Neural cell (in vitro differentiated cells): ENCODE data around the gene HUS1B. TPM values are rescaled to one million over a fixed set of nuclear protein-coding genes. Genes with fewer than 3 reads are reported as not detected.

Source experiments
- H2AFZ ChIP-seq: fragments of 200-600, 300-800 bp; sonication (generic), shearing (Covaris generic); 2 replicates; pipeline ENCODE4 v1.6.0; 2014; ENCODE audit warnings: low read depth, mild to moderate bottlenecking, antibody characterized with exemption, low read length, moderate library complexity
- H3F3A ChIP-seq: fragments of 200-600 bp; shearing (Covaris generic); 2 replicates; pipeline ENCODE4 v1.6.1; 2016; ENCODE audit warnings: mild to moderate bottlenecking, moderate library complexity, mixed read lengths, antibody characterized with exemption, low read length; ENCODE audit not compliant: insufficient read depth, poor library complexity, severe bottlenecking
- H3K27ac ChIP-seq: fragments of 200-600, 300-800 bp; sonication (generic), shearing (Covaris generic); 2 replicates; pipeline ENCODE4 v1.5.1; 2014; ENCODE audit warnings: mild to moderate bottlenecking, low read length, moderate library complexity
- H3K27me3 ChIP-seq: fragments of 300-800, 200-600 bp; sonication (generic), shearing (Covaris generic); 2 replicates; pipeline ENCODE4 v1.6.0; 2014; ENCODE audit warnings: mild to moderate bottlenecking, low read depth, low read length, moderate library complexity; ENCODE audit not compliant: insufficient read depth
- H3K36me3 ChIP-seq: fragments of 300-800, 200-600 bp; sonication (generic), shearing (Covaris generic); 2 replicates; pipeline ENCODE4 v1.5.1; 2014; ENCODE audit warnings: mild to moderate bottlenecking, antibody characterized with exemption, low read length, moderate library complexity; ENCODE audit not compliant: insufficient read depth
- H3K4me2 ChIP-seq: fragments of 300-800, 200-600 bp; sonication (generic), shearing (Covaris generic); 2 replicates; pipeline ENCODE4 v1.6.0; 2014; ENCODE audit warnings: mild to moderate bottlenecking, low read length
- H3K4me3 ChIP-seq: fragments of 300-800, 200-600 bp; sonication (generic), shearing (Covaris generic); 2 replicates; pipeline ENCODE4 v1.5.1; 2014; ENCODE audit warnings: mild to moderate bottlenecking, low read length, moderate library complexity
- H3K79me2 ChIP-seq: fragments of 200-600 bp; shearing (Covaris generic); replicated peaks from 2 replicates; pipeline ENCODE4 v1.6.0; 2014; ENCODE audit warnings: mild to moderate bottlenecking, low read length, moderate library complexity; ENCODE audit not compliant: insufficient read depth
- H3K9ac ChIP-seq: fragments of 300-800, 200-600 bp; sonication (generic), shearing (Covaris generic); 2 replicates; pipeline ENCODE4 v1.6.1; 2016; ENCODE audit warnings: mild to moderate bottlenecking, low read length, mixed read lengths
- H3K9me2 ChIP-seq: fragments of 200-600 bp; shearing (Covaris generic); 2 replicates; pipeline ENCODE4 v1.6.1; 2016; ENCODE audit warnings: mild to moderate bottlenecking, low read length, mixed read lengths; ENCODE audit not compliant: insufficient read depth
- H3K9me3 ChIP-seq: fragments of 200-600, 300-800 bp; sonication (generic), shearing (Covaris generic); 2 replicates; pipeline ENCODE4 v1.6.1; 2016; ENCODE audit warnings: mild to moderate bottlenecking, mixed run types, low read length, moderate library complexity, mixed read lengths
- H4K20me1 ChIP-seq: fragments of 200-600 bp; shearing (Covaris generic); 2 replicates; pipeline ENCODE4 v1.6.1; 2016; ENCODE audit warnings: mild to moderate bottlenecking, mixed run types; ENCODE audit not compliant: insufficient read depth
- EP300 ChIP-seq: fragments of 450-650 bp; conservative IDR thresholded peaks from 2 replicates; pipeline ENCODE4 v1.6.1; 2014; ENCODE audit warnings: antibody characterized with exemption, mild to moderate bottlenecking, moderate library complexity; ENCODE audit not compliant: poor library complexity, severe bottlenecking
- EZH2 ChIP-seq: fragments of 200-600, 300-800 bp; shearing (Covaris generic), sonication (generic); IDR thresholded peaks from 2 replicates; pipeline ENCODE4 v1.6.1; 2014; ENCODE audit warnings: antibody characterized with exemption, low read length, borderline replicate concordance, mild to moderate bottlenecking; ENCODE audit not compliant: insufficient read depth, poor library complexity, severe bottlenecking
- MXI1 ChIP-seq: fragments of 450-650 bp; conservative IDR thresholded peaks from 2 replicates; pipeline ENCODE4 v1.6.1; 2014; ENCODE audit warnings: antibody characterized with exemption, mild to moderate bottlenecking; ENCODE audit not compliant: poor library complexity, severe bottlenecking
- POLR2AphosphoS5 ChIP-seq: IDR thresholded peaks from 2 replicates; pipeline ENCODE4 v1.6.1; 2012
- RAD21 ChIP-seq: fragments of 450-650 bp; conservative IDR thresholded peaks from 2 replicates; pipeline ENCODE4 v1.6.1; 2014; ENCODE audit warnings: antibody characterized with exemption, mild to moderate bottlenecking, moderate library complexity
- SMC3 ChIP-seq: fragments of 450-650 bp; conservative IDR thresholded peaks from 2 replicates; pipeline ENCODE4 v1.6.1; 2014; ENCODE audit warnings: antibody characterized with exemption, mild to moderate bottlenecking, moderate library complexity; ENCODE audit not compliant: poor library complexity
- TAF1 ChIP-seq: IDR thresholded peaks from 2 replicates; pipeline ENCODE4 v1.6.1; 2012; ENCODE audit warnings: low read depth
- polyA plus RNA-seq: library from polyadenylated mRNA; depleted of rRNA; stranded (reverse); fragments of >200 nt; gene quantifications from 2 replicates; pipeline ENCODE4 v1.2.3, GENCODE V29; 2014
- TF ChIP-seq, protein P1 (sequence below): fragments of 450-650 bp; IDR thresholded peaks from 2 replicates; pipeline ENCODE4 v1.5.1; 2014; ENCODE audit warnings: antibody characterized with exemption, mild to moderate bottlenecking, moderate library complexity; ENCODE audit not compliant: poor library complexity, severe bottlenecking
- TF ChIP-seq, protein P2 (sequence below): IDR thresholded peaks from 2 replicates; pipeline ENCODE4 v1.6.1; 2012; ENCODE audit warnings: borderline replicate concordance

HUS1B gene
- polyA plus RNA-seq, 1 donor from 2014 or later, result 0.52 TPM

GRCh38 chr6:610882-611281, 46.0 kb downstream of the HUS1B start:
- Histone ChIP-seq H2AFZ (no peak overlapping the region), H3K4me2 (no peak overlapping the region), H3K27me3 (no peaks in the 10 kb centered on the region), H3K4me3 (no peak overlapping the region), H3F3A (no peaks in the 10 kb centered on the region), H3K9ac (no peak overlapping the region), H3K79me2 (no peaks in the 10 kb centered on the region), H3K9me2 (no peaks in the 10 kb centered on the region), H3K27ac (no peak overlapping the region), H3K9me3 (no peaks in the 10 kb centered on the region), H3K36me3 (peaks cover 4% of the 10 kb centered on the region), H4K20me1 (no peaks in the 10 kb centered on the region)
- TF ChIP-seq SMC3 (no peak), TAF1 (no peak)

GRCh38 chr6:609905-610304, 47.0 kb downstream of the HUS1B start:
- H3K4me2 ChIP-seq, result no peak overlapping the region
- no peak overlapping the region for H2AFZ ChIP-seq
- H3K79me2 ChIP-seq, result no peaks in the 10 kb centered on the region
- no peaks in the 10 kb centered on the region for H3K9me3 ChIP-seq
- no peak overlapping the region for H3K27ac ChIP-seq
- no peak overlapping the region for H3K9ac ChIP-seq
- peaks cover 4% of the 10 kb centered on the region for H3K36me3 ChIP-seq
- no peaks in the 10 kb centered on the region for H3K27me3 ChIP-seq
- TF ChIP-seq EP300 (no peak), TAF1 (no peak), POLR2AphosphoS5 (no peak), MXI1 (no peak), SMC3 (no peak), RAD21 (no peak), EZH2 (no peak)
- TF ChIP-seq, protein P1, sequence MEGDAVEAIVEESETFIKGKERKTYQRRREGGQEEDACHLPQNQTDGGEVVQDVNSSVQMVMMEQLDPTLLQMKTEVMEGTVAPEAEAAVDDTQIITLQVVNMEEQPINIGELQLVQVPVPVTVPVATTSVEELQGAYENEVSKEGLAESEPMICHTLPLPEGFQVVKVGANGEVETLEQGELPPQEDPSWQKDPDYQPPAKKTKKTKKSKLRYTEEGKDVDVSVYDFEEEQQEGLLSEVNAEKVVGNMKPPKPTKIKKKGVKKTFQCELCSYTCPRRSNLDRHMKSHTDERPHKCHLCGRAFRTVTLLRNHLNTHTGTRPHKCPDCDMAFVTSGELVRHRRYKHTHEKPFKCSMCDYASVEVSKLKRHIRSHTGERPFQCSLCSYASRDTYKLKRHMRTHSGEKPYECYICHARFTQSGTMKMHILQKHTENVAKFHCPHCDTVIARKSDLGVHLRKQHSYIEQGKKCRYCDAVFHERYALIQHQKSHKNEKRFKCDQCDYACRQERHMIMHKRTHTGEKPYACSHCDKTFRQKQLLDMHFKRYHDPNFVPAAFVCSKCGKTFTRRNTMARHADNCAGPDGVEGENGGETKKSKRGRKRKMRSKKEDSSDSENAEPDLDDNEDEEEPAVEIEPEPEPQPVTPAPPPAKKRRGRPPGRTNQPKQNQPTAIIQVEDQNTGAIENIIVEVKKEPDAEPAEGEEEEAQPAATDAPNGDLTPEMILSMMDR, result no peak
- TF ChIP-seq, protein P2, sequence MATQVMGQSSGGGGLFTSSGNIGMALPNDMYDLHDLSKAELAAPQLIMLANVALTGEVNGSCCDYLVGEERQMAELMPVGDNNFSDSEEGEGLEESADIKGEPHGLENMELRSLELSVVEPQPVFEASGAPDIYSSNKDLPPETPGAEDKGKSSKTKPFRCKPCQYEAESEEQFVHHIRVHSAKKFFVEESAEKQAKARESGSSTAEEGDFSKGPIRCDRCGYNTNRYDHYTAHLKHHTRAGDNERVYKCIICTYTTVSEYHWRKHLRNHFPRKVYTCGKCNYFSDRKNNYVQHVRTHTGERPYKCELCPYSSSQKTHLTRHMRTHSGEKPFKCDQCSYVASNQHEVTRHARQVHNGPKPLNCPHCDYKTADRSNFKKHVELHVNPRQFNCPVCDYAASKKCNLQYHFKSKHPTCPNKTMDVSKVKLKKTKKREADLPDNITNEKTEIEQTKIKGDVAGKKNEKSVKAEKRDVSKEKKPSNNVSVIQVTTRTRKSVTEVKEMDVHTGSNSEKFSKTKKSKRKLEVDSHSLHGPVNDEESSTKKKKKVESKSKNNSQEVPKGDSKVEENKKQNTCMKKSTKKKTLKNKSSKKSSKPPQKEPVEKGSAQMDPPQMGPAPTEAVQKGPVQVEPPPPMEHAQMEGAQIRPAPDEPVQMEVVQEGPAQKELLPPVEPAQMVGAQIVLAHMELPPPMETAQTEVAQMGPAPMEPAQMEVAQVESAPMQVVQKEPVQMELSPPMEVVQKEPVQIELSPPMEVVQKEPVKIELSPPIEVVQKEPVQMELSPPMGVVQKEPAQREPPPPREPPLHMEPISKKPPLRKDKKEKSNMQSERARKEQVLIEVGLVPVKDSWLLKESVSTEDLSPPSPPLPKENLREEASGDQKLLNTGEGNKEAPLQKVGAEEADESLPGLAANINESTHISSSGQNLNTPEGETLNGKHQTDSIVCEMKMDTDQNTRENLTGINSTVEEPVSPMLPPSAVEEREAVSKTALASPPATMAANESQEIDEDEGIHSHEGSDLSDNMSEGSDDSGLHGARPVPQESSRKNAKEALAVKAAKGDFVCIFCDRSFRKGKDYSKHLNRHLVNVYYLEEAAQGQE, result no peak
- H4K20me1 ChIP-seq, result no peaks in the 10 kb centered on the region
- H3F3A ChIP-seq, result no peaks in the 10 kb centered on the region
- H3K4me3 ChIP-seq, result no peak overlapping the region
- no peaks in the 10 kb centered on the region for H3K9me2 ChIP-seq
